K562 (cell line): ENCODE data around the gene FANCC. TPM values are rescaled to one million over a fixed set of nuclear protein-coding genes. Genes with fewer than 3 reads are reported as not detected.

Experiments
- ATAC-seq: fragments of 200-7000 bp; cut with Tn5 transposase; 3 replicates; pipeline ENCODE4 v1.9.1; 2020; ENCODE audit warnings: moderate library complexity
- BruUV-seq: library from RNA; stranded (reverse); fragments of 400-500 nt; replicated peaks from 2 replicates; lab custom pipeline; 2021; lab: Mats Ljungman, UMichigan
- CTCF ChIA-PET: fragments of 300-600 bp; formaldehyde crosslinking; extraction: SDS; loops from one replicate; lab custom pipeline; 2021; ENCODE audit warnings: low intra/inter-chr PET ratio; lab: Yijun Ruan, JAX
- POLR2A ChIA-PET: fragments of 300-600, 350-650 bp; sonication (Branson Sonifier 250); formaldehyde crosslinking; extraction: SDS; loops from one replicate; lab custom pipeline; 2021; ENCODE audit warnings: antibody characterized with exemption, inconsistent platforms; lab: Yijun Ruan, JAX
- DNase-seq, 4 experiments: peaks; one replicate each; pipeline versions ENCODE4 v3.0.0 to v3.0.0-alpha.2; 2011 to 2018; ENCODE audit warnings: low spot score in 3 of 4, mixed read lengths in 3 of 4; ENCODE audit errors: extremely low read depth in 1 of 4
- FAIRE-seq: peaks from 2 replicates; lab custom pipeline; 2011; peaks lifted over from hg19 to GRCh38; lab: Jason Lieb, UNC
- H2AFZ ChIP-seq: 2 replicates; pipeline ENCODE4 v1.6.0; 2011; ENCODE audit warnings: low read depth, low read length, control low read depth, inconsistent platforms
- H3K27ac ChIP-seq: fragments of 200-600 bp; 3 replicates; pipeline ENCODE4 v1.8.0; 2011; ENCODE audit warnings: low read depth, mild to moderate bottlenecking, control low read depth, inconsistent platforms, low read length, moderate library complexity, mixed read lengths; ENCODE audit errors: extremely low read depth
- H3K27me3 ChIP-seq, 2 experiments: fragments of 300-600 bp in 1 of 2; 2 replicates in 1 of 2; 3 replicates in 1 of 2; pipeline versions ENCODE4 v1.6.0 to v1.8.0; 2011; ENCODE audit warnings: inconsistent platforms in 2 of 2, low read length in 2 of 2, mild to moderate bottlenecking in 1 of 2, mixed read lengths in 1 of 2, moderate library complexity in 1 of 2; ENCODE audit not compliant: control insufficient read depth in 2 of 2, insufficient read depth in 2 of 2
- H3K36me3 ChIP-seq: fragments of 300-600 bp; 3 replicates; pipeline ENCODE4 v1.8.0; 2011; ENCODE audit warnings: mild to moderate bottlenecking, low read length, inconsistent platforms; ENCODE audit not compliant: control insufficient read depth, insufficient read depth
- H3K4me1 ChIP-seq, 2 experiments: fragments of 200-600 bp in 1 of 2; replicated peaks in 1 of 2; 2 replicates in 1 of 2; 3 replicates in 1 of 2; pipeline versions ENCODE4 v1.5.1 to v1.8.0; 2011; ENCODE audit warnings: inconsistent platforms in 2 of 2, low read length in 2 of 2, mild to moderate bottlenecking in 1 of 2, mixed read lengths in 1 of 2, moderate library complexity in 1 of 2; ENCODE audit not compliant: control insufficient read depth in 2 of 2, insufficient read depth in 2 of 2
- H3K4me2 ChIP-seq: 2 replicates; pipeline ENCODE4 v1.6.1; 2011; ENCODE audit warnings: low read length, control low read depth, inconsistent platforms, mixed read lengths; ENCODE audit not compliant: insufficient read depth
- H3K4me3 ChIP-seq: fragments of 200-600 bp; sonication (generic), shearing (Covaris generic); 2 replicates; pipeline ENCODE4 v1.5.1; 2016; ENCODE audit warnings: control low read depth, inconsistent platforms
- H3K79me2 ChIP-seq: fragments of 200-600 bp; 3 replicates; pipeline ENCODE4 v1.8.0; 2011; ENCODE audit warnings: low read length, inconsistent platforms; ENCODE audit not compliant: control insufficient read depth, insufficient read depth
- H3K9ac ChIP-seq, 2 experiments: 2 replicates each; pipeline versions ENCODE4 v1.6.0 to v1.6.1; 2011; ENCODE audit warnings: low read depth in 2 of 2, low read length in 2 of 2, control low read depth in 1 of 2, inconsistent platforms in 1 of 2, mild to moderate bottlenecking in 1 of 2, mixed read lengths in 1 of 2; ENCODE audit not compliant: insufficient read depth in 1 of 2
- H3K9me1 ChIP-seq: one replicate; pipeline ENCODE4 v1.6.0; 2011; ENCODE audit warnings: inconsistent platforms, mild to moderate bottlenecking, low read length, moderate library complexity; ENCODE audit not compliant: control insufficient read depth, insufficient read depth
- H3K9me3 ChIP-seq: replicated peaks from 2 replicates; pipeline ENCODE4 v1.5.1; 2011; ENCODE audit warnings: low read depth, low read length, inconsistent platforms; ENCODE audit not compliant: control insufficient read depth, insufficient read depth
- H4K20me1 ChIP-seq: replicated peaks from 2 replicates; pipeline ENCODE4 v1.6.1; 2011; ENCODE audit warnings: low read length, inconsistent platforms, mixed read lengths; ENCODE audit not compliant: control insufficient read depth, insufficient read depth
- GABPA ChIP-seq: fragments of 200-800 bp; sonication (Bioruptor generic); conservative IDR thresholded peaks from 2 replicates; pipeline ENCODE4 v1.6.1; 2016; ENCODE audit warnings: low read depth, missing genetic modification characterization, missing compliant biosample characterization
- HDAC6 ChIP-seq: IDR thresholded peaks from 2 replicates; pipeline ENCODE4 v1.6.1; 2012; ENCODE audit warnings: low read depth, mild to moderate bottlenecking, control low read depth, inconsistent platforms, low read length, moderate library complexity
- ZFP36 ChIP-seq: fragments of 150-350 bp; IDR thresholded peaks from 2 replicates; pipeline ENCODE4 v1.6.1; 2018; ENCODE audit warnings: low read length, low read depth; ENCODE audit not compliant: partially characterized antibody
- ZKSCAN3 ChIP-seq: fragments of 250-450 bp; sonication (Bioruptor Pico); IDR thresholded peaks from 2 replicates; pipeline ENCODE4 v1.4.0; 2020
- ZNF318 ChIP-seq, 2 experiments: fragments of 450-650 bp; IDR thresholded peaks; 2 replicates each; pipeline ENCODE4 v1.6.1; 2016; ENCODE audit warnings: mild to moderate bottlenecking in 2 of 2, borderline replicate concordance in 1 of 2, low read depth in 1 of 2, moderate library complexity in 1 of 2
- ZNF79 ChIP-seq: fragments of 250-450 bp; sonication (Bioruptor Pico); IDR thresholded peaks from 2 replicates; pipeline ENCODE4 v1.4.0; 2020; ENCODE audit warnings: low read depth, mild to moderate bottlenecking, moderate library complexity
- WGBS: fragments of 100-300 bp; shearing (Covaris generic); methylation state at CpG from one replicate; pipeline ENCODE4 v1.1.6; 2016; ENCODE audit warnings: low coverage, mixed read lengths; ENCODE audit not compliant: insufficient coverage; ENCODE audit errors: missing lambda C conversion rate; 5-methylcytosine and 5-hydroxymethylcytosine counted together
- in situ Hi-C: fragments of 300-500 bp; cut with MboI; formaldehyde crosslinking; loops from 4 replicates; pipeline ENCODE4 v1.15.0; 2018; ENCODE audit warnings: inconsistent platforms, mixed read lengths
- intact Hi-C: fragments of 100-400 bp; cut with micrococcal nuclease; formaldehyde crosslinking; loops from 2 replicates; pipeline ENCODE4 v1.14.2; 2022
- polyA plus RNA-seq, 8 experiments: library from polyadenylated mRNA; depleted of rRNA in 4 of 8; stranded (reverse) in 5 of 8; unstranded in 3 of 8; fragments of >200 nt; fragmentation: Nextera tagmentation in 2 of 8; fragmentation: Illumina TruSeq in 1 of 8; extraction: Ambion mirVana in 2 of 8; extraction: Trizol in 1 of 8; gene quantifications; 2 replicates each; pipeline versions ENCODE4 v1.2.1 to v1.2.3, GENCODE V29; 2011 to 2014; ENCODE audit warnings: inconsistent platforms in 1 of 8, missing spikeins in 1 of 8
- total RNA-seq, 7 experiments: library from RNA; depleted of rRNA in 6 of 7; stranded (reverse); fragments of >200 nt in 6 of 7; fragmentation: Illumina TruSeq in 2 of 7; extraction: Trizol in 2 of 7; gene quantifications; 2 replicates each; pipeline versions ENCODE4 v1.2.1 to v1.2.3, GENCODE V29; 2011 to 2021; ENCODE audit warnings: low replicate concordance in 1 of 7
- TF ChIP-seq, protein P1 (sequence below): fragments of 250-450 bp; sonication (Bioruptor Pico); IDR thresholded peaks from 2 replicates; pipeline ENCODE4 v1.8.0; 2021; ENCODE audit warnings: mild to moderate bottlenecking, moderate library complexity
- TF ChIP-seq, protein P2 (sequence below): IDR thresholded peaks from 2 replicates; pipeline ENCODE4 v1.6.1; 2016; ENCODE audit warnings: missing genetic modification characterization, missing compliant biosample characterization

FANCC gene
- total and polyA plus RNA-seq, 9 of the 15 experiments (the other 6 are each of a cell fraction or from before 2014, with no cell fraction given): 4.6 to 18.4 (median 14.2) TPM

- in situ Hi-C loops: loop anchor here (10.0 kb wide), 1 partner anchor 300 kb away; no protein-coding TSS in a partner anchor
- Histone ChIP-seq H3K4me2 (no peak overlapping the region), H3K27me3 (no peaks in the 10 kb centered on the region)
- BruUV-seq: no TSS peak
- DNase-seq: no peak
- TF ChIP-seq, protein P1, sequence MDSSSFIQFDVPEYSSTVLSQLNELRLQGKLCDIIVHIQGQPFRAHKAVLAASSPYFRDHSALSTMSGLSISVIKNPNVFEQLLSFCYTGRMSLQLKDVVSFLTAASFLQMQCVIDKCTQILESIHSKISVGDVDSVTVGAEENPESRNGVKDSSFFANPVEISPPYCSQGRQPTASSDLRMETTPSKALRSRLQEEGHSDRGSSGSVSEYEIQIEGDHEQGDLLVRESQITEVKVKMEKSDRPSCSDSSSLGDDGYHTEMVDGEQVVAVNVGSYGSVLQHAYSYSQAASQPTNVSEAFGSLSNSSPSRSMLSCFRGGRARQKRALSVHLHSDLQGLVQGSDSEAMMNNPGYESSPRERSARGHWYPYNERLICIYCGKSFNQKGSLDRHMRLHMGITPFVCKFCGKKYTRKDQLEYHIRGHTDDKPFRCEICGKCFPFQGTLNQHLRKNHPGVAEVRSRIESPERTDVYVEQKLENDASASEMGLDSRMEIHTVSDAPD: no peak
- TF ChIP-seq ZKSCAN3 (no peak), ZNF318 (IDR thresholded peaks at IDR 0.05; ENCODE audit: borderline replicate concordance in 1 of 2, low read depth in 1 of 2) (no peak), HDAC6 (no peak), ZNF79 (CRISPR knock-in tag) (no peak), ZFP36 (no peak), GABPA (no peak)
- TF ChIP-seq, protein P2, sequence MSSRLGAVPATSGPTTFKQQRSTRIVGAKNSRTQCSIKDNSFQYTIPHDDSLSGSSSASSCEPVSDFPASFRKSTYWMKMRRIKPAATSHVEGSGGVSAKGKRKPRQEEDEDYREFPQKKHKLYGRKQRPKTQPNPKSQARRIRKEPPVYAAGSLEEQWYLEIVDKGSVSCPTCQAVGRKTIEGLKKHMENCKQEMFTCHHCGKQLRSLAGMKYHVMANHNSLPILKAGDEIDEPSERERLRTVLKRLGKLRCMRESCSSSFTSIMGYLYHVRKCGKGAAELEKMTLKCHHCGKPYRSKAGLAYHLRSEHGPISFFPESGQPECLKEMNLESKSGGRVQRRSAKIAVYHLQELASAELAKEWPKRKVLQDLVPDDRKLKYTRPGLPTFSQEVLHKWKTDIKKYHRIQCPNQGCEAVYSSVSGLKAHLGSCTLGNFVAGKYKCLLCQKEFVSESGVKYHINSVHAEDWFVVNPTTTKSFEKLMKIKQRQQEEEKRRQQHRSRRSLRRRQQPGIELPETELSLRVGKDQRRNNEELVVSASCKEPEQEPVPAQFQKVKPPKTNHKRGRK (tag): no peak
- TF ChIP-seq, all 486 proteins: peak for 0
- Histone ChIP-seq H3K4me3 (no peak overlapping the region), H3K9me3 (no peaks in the 10 kb centered on the region), H4K20me1 (no peaks in the 10 kb centered on the region), H3K4me1 (peaks cover 0 to 27% of the 10 kb centered on the region in 2 experiments; a peak in 2 of 5 replicates), H3K9ac (no peak overlapping the region), H2AFZ (no peak overlapping the region), H3K36me3 (peaks cover 17% of the 10 kb centered on the region; the same call in 2 of the 3 replicates), H3K79me2 (no peaks in the 10 kb centered on the region), H3K27ac (no peak overlapping the region), H3K9me1 (no peaks in the 10 kb centered on the region)
- no peak for ATAC-seq
- CTCF ChIA-PET: no interaction called here
- intact Hi-C loops: no loop called here
- no peak for FAIRE-seq
- 89% methylated on average over 25 of the region's 29 CpGs for WGBS
- POLR2A ChIA-PET: interaction anchor here (1.5 kb wide), 1 partner anchor 10 kb away, joined by 3 read pairs; no protein-coding TSS in a partner anchor
These were observed 232.3 kb downstream of the FANCC start for GRCh38 chr9:95085036-95085770.
